Fibroblast of the aortic adventitia (primary cell): ENCODE measurements around the gene DSG4. TPM values are rescaled to one million over a fixed set of nuclear protein-coding genes. Genes with fewer than 3 reads are reported as not detected.

Experiments
- DNase-seq: peaks from one replicate; pipeline ENCODE4 v3.0.0-alpha.2; 2010; ENCODE audit warnings: low read depth
- H3K4me3 ChIP-seq: 2 replicates; pipeline ENCODE4 v1.5.1; 2011; ENCODE audit warnings: low read depth, mild to moderate bottlenecking, control low read depth, low read length, moderate library complexity
- total RNA-seq: library from RNA; depleted of rRNA; stranded (reverse); fragments of >200 nt; gene quantifications from 2 replicates; pipeline ENCODE4 v1.2.3, GENCODE V29; 2012; ENCODE audit warnings: low replicate concordance
- TF ChIP-seq, protein P1 (sequence below): IDR thresholded peaks from 2 replicates; pipeline ENCODE4 v1.5.1; 2011; ENCODE audit warnings: mild to moderate bottlenecking, low read length, control low read depth, inconsistent platforms; ENCODE audit not compliant: insufficient read depth

Gene DSG4
- total RNA-seq, 1 donor = not detected

DNA sequence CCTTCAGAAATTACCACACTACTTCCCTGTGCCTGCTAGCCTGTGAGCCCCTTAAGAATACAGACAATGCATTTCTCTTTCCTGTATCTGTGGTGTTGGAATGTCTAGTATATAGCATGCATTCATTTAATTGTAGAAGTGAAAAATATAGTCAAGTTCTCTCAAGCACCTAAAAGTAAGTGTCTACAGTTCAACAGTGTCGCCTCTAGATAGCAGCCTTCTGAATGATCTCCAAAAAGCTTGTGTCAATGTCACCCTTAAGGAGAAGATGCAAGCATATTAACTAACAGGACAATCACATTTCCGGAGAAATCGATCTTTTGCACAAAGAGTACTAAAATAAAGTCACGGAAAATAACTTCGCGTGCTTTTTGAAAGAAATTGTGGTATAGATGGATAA lies 43.5 kb downstream of the DSG4 start:
- TF ChIP-seq, protein P1, sequence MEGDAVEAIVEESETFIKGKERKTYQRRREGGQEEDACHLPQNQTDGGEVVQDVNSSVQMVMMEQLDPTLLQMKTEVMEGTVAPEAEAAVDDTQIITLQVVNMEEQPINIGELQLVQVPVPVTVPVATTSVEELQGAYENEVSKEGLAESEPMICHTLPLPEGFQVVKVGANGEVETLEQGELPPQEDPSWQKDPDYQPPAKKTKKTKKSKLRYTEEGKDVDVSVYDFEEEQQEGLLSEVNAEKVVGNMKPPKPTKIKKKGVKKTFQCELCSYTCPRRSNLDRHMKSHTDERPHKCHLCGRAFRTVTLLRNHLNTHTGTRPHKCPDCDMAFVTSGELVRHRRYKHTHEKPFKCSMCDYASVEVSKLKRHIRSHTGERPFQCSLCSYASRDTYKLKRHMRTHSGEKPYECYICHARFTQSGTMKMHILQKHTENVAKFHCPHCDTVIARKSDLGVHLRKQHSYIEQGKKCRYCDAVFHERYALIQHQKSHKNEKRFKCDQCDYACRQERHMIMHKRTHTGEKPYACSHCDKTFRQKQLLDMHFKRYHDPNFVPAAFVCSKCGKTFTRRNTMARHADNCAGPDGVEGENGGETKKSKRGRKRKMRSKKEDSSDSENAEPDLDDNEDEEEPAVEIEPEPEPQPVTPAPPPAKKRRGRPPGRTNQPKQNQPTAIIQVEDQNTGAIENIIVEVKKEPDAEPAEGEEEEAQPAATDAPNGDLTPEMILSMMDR = no peak
- H3K4me3 ChIP-seq = no peak overlapping the region
- DNase-seq = no peak

DNA sequence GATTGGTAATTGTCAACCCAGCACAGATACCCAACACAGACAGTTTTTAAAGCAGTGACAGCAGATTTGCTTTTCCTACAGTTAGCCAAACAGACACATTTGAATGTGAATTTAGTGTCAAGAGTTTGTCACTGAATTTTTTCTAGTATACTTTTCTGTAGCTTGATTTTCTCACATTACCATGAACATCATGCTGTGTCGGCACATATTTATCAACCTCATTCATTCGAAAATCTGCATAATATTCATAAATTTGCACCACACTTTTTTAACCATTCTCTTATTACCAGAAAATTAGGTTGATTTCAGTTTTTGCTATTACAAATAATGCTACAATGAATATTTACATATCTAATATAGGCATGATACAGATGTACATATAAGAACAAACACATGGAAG lies 43.9 kb downstream of the DSG4 start:
- TF ChIP-seq, protein P1 = no peak
- no peak for DNase-seq
- no peak overlapping the region for H3K4me3 ChIP-seq

DNA sequence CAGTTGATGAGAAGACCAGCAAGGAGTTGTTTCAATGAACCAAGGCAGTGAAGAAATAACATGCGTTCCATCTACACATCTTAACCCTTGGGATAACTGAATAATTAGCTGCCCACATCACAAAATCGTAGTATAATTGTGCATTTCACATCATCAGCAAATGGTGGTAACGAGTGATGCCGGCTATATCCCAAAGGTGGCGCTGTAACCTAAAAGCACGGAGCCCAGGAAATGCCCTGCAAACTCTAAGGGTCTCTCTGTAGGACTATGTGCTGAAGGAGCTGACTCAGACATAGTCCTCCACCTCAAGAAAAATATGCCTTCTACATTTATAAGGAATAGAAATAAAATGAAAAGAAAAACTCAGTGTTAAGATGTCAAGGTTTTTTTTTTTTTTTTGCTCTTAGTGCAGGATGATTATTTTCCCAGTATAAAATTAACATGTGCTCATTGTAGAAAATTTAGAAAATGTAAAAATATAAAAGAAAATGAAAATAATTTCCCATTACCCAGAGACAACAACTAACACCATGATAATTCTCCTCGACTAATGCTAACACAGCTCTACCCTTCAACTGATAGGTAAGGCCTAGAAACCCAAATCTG lies 47.9 kb downstream of the DSG4 start:
- DNase-seq = peak; percentile 12
- TF ChIP-seq, protein P1 = peak; percentile 54
- H3K4me3 ChIP-seq = no peak overlapping the region

DNA sequence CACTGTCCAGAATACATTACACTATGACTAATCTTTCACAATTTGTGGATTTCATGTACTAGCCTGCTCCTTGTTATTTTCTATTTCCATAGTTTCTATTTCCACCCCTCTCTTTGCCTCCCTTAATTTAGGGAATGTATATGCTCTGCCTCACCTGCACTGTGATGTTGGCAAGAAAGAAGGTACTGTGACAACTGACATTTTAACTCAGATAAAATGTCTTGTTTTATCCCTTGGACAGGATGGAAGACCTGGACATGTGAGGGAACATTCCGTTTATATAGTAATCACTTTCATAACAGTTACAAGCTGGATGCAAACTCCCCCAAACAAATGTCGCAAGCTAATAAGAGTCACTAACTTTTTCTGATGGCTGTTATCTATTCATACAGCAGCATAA lies 49.4 kb downstream of the DSG4 start:
- no peak for DNase-seq
- TF ChIP-seq, protein P1 = no peak
- H3K4me3 ChIP-seq = no peak overlapping the region

DNA sequence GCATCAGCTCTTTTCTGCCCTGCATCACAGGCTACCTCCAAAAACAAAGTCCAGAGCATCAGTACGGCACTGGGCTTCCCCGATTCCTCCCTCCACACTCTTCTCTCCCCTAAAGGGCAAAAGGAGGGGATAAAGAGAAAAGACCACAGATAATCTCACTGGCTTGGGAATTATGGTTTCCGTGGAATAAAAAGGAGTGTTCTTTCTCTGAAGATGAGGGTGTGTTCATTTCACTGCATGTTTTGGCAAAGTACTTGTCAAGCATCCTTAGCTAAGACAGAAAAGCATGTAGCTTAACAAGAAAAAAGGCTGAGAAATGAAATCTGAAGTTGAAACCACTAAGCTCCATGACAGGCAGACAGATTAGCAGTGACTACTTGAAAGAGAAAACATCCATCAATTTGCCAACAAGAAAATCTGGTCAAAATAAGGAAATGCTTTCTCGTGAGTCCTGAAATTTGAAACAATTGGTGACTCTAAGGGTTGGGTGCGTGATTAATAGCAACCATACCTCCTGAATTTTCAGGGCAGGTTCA lies 50.4 kb downstream of the DSG4 start:
- DNase-seq = no peak
- H3K4me3 ChIP-seq = no peak overlapping the region
- TF ChIP-seq, protein P1 = no peak

DNA sequence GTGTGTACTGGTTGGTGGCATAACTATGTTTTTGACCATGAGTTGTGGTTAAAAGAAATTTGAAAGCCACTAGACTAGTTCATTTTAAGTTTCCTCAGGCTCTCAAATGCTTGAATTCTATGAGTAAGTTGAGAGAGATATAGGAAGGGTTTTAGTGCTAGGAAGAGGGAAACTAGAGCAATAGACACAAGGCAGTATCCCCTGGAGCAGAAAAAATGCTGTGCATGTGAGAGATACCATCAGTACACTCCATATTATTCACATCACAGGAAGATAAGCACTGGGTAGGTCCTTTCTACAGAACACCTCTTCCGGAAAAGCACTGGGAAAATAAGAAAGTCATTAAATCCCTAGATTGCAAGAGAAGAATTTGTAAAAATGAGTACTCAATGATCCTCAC lies 51.6 kb downstream of the DSG4 start:
- no peak overlapping the region for H3K4me3 ChIP-seq
- no peak for DNase-seq
- TF ChIP-seq, protein P1 = no peak

DNA sequence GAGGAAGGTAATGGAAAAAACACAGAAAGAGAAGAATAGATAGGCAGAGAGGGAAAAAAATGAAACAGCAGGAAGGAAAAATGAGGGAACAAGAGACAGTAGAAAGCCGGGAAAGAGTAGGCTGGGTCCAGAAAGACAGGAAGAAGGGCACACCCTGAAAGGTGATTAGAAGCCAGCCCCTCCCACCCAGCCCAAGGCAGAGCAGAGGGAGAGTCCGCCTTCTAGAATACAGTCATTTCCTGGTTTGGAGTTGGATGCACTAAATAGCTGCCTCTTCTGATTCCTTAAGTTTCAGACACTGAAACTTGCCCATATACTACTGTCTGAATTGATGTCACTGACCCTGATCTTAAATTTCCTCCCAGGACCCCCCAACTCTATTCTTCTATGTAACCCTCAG lies 53.0 kb downstream of the DSG4 start:
- H3K4me3 ChIP-seq = no peak overlapping the region
- no peak for DNase-seq
- TF ChIP-seq, protein P1 = no peak
